AG04450 (cell line): ENCODE results near the gene ANKS4B. TPM values are rescaled to one million over a fixed set of nuclear protein-coding genes. Genes with fewer than 3 reads are reported as not detected.
A peak's percentile ranks its signal among the peaks of the same experiment; 100 is the strongest.

Experiments
- CTCF ChIA-PET: fragments of 300-600, 350-600 bp; formaldehyde crosslinking; extraction: SDS; loops from one replicate; lab custom pipeline; 2022; ENCODE audit warnings: antibody characterized with exemption, inconsistent platforms; lab: Charles Lee
- POLR2A ChIA-PET: fragments of 350-600 bp; formaldehyde crosslinking; extraction: SDS; loops from one replicate; lab custom pipeline; 2021; ENCODE audit warnings: antibody characterized with exemption, inconsistent platforms; lab: Yijun Ruan, JAX
- DNase-seq: peaks from one replicate; pipeline ENCODE4 v3.0.0-alpha.2; 2011; ENCODE audit warnings: low read depth, low spot score
- H3K27ac ChIP-seq: one replicate; pipeline ENCODE4 v1.5.1; 2012; ENCODE audit warnings: low read depth, low read length, control low read depth
- H3K27me3 ChIP-seq: one replicate; pipeline ENCODE4 v1.6.0; 2012; ENCODE audit warnings: low read length; ENCODE audit not compliant: control insufficient read depth, insufficient read depth
- H3K4me3 ChIP-seq: 2 replicates; pipeline ENCODE4 v1.5.1; 2011; ENCODE audit warnings: mild to moderate bottlenecking, low read depth, low read length, control low read depth
- H3K9me3 ChIP-seq: 2 replicates; pipeline ENCODE4 v1.5.1; 2012; ENCODE audit warnings: low read length; ENCODE audit not compliant: control insufficient read depth, insufficient read depth
- polyA plus RNA-seq: library from polyadenylated mRNA; depleted of rRNA; stranded (reverse); fragments of >200 nt; gene quantifications from 2 replicates; pipeline ENCODE4 v1.2.3, GENCODE V29; 2011
- TF ChIP-seq, protein P1 (sequence below): IDR thresholded peaks from 2 replicates; pipeline ENCODE4 v1.5.1; 2011; ENCODE audit warnings: low read depth, low read length, control low read depth, inconsistent platforms

The ANKS4B gene
- polyA plus RNA-seq, 1 experiment, result 0.01 TPM

DNA sequence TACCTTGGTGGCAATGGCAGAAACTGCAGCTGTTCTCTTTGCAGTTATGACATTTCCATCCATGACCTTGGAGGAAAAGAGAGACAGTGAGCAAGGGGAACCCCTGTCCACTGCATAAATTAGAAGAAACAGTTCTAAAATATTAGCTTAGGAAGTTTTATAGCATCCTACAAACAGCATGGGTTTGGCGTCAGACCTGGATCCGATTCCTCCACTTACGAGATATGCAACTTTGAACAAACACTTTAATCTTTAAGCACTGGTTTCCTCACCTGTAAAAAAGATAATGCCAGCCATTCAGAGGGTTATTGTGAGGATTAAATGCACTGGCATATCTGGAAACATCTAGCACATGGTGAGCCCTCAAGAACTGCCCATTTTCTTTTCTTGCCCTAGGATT is 42.0 kb downstream of the ANKS4B start:
- no peaks in the 10 kb centered on the region for H3K9me3 ChIP-seq
- TF ChIP-seq, protein P1, sequence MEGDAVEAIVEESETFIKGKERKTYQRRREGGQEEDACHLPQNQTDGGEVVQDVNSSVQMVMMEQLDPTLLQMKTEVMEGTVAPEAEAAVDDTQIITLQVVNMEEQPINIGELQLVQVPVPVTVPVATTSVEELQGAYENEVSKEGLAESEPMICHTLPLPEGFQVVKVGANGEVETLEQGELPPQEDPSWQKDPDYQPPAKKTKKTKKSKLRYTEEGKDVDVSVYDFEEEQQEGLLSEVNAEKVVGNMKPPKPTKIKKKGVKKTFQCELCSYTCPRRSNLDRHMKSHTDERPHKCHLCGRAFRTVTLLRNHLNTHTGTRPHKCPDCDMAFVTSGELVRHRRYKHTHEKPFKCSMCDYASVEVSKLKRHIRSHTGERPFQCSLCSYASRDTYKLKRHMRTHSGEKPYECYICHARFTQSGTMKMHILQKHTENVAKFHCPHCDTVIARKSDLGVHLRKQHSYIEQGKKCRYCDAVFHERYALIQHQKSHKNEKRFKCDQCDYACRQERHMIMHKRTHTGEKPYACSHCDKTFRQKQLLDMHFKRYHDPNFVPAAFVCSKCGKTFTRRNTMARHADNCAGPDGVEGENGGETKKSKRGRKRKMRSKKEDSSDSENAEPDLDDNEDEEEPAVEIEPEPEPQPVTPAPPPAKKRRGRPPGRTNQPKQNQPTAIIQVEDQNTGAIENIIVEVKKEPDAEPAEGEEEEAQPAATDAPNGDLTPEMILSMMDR, result no peak
- ChIA-PET CTCF (interaction anchor here (1.0 kb wide), 2 partner anchors 25 to 87 kb away, joined by 3 to 6 read pairs; no protein-coding TSS in a partner anchor), POLR2A (no interaction called here)
- no peak overlapping the region for H3K4me3 ChIP-seq
- DNase-seq, result no peak
- H3K27ac ChIP-seq, result no peak overlapping the region
- peaks cover 51% of the 10 kb centered on the region for H3K27me3 ChIP-seq

DNA sequence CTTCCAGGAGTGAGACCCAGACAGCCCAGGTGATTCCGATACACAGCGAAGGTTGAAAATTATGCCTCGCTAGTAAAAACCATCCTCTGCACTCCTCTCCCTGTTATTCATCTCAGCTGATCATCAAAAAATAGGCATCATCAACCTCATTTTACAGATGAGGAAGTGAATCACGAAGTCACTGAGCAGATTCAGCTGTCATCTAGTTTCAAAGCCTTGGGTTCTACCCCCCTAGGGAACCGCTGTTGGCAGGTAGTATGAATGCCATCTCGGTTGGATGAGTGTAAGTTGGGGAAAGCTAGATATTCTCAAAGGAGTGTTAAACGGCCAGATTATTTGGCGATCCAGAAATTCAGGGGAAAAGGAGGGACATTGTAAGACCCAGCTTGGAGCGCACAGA is 42.6 kb downstream of the ANKS4B start:
- H3K27me3 ChIP-seq, result peaks cover 53% of the 10 kb centered on the region
- H3K4me3 ChIP-seq, result no peak overlapping the region
- ChIA-PET CTCF (interaction anchor here (1.0 to 1.3 kb wide), 2 partner anchors 14 to 84 kb away, joined by 3 read pairs; no protein-coding TSS in a partner anchor), POLR2A (no interaction called here)
- TF ChIP-seq, protein P1, result no peak
- DNase-seq, result no peak
- no peak overlapping the region for H3K27ac ChIP-seq
- H3K9me3 ChIP-seq, result no peaks in the 10 kb centered on the region

DNA sequence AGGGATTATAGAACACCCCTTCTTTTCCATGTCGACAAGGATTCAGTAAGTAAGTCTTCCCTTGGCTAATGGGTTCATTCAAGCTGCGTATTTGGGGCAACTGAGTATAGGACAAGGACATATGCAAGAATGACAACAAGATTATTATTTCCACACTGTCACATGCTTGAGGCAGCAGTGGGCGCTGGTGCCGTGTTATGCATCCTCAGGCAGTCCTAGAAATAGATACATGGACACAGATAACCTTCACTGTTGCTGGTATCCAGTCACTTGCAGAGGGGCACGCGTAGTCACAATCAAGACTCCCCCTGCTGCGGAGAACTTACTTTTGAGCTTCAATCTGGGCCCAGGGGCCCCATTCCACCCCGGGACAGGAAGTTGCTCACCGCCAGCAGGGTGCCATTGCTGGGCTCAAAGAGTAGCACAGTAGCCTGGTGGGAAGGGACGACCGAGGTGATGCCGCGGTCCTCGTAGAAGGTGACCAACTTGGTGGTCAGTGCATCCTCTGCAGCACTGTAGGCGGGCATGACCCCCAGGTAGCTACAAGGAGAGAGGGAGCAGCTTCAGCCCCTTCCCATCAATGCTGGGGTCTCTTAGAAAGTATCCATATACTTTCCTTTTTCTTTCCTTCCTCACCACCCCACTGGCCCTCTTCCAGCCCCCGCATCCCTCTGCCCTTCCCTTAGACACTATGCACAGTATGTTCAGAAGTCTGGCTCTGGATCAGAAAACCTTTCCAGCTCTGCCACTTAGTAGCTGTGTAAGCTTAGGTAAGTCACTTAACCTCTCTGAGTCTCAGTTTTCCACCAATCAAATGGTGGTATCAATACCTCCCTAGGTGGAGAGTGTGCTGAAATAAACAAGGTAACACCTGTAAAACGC is 43.8 kb downstream of the ANKS4B start:
- CTCF ChIA-PET, result interaction anchor here (1.0 to 1.6 kb wide), 7 partner anchors 9 to 88 kb away, joined by 3 to 10 read pairs (median 4); no protein-coding TSS in a partner anchor

DNA sequence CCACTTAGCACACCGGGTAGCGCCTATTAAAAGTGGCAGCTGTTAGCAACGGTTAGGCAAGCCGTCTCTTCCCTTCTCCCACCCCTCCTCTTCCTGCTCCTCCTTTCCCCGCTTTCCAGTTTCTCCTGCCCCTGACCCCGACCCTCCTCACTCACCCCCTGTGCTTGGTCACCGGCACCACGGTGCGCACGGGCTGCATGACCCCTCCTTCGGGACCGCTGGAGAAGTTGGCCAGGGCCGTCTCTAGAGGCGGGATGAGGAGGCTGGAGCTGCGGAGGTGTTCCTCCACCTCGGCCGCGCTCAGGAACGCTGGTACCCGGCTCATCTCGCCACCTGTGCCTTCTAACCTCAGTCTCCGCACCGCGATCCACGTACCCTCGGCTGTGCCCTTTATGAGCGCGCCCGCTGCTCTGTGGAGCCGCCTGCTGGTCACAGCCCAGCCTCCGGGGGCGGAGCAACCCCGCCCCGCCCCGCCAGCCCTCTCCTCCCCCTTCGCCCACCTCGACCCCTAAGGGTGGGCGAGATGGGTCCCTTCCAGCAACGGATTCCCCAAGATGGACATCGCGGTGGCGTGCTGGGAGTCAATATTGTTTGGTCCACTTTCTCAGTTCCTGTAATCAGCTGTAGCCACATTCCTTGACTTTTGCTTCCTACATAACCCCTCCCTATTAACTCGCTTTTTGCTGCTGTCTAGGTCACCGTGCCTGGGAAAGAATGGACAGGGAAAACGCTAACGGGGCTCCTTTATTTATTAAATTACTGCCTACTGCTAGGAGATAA is 44.6 kb downstream of the ANKS4B start, which contains the start of gene CRYM:
Gene CRYM (minus strand): TSS at position 364 of the 780 bp plus-strand sequence. CDS start 39 bp downstream, at position 325.
- TF ChIP-seq, protein P1, result peak; percentile 76
- H3K27me3 ChIP-seq, result peaks cover 58% of the 10 kb centered on the region
- ChIA-PET CTCF (interaction anchor here (0.6 to 1.9 kb wide), 12 partner anchors 8 to 185 kb away, joined by 3 to 10 read pairs (median 4); no protein-coding TSS in a partner anchor), POLR2A (no interaction called here)
- H3K9me3 ChIP-seq, result no peaks in the 10 kb centered on the region; the same call in 1 of the 2 replicates
- H3K4me3 ChIP-seq, result peak within 1 kb of the TSS; percentile 54
- DNase-seq, result no peak
- H3K27ac ChIP-seq, result no peak within 1 kb of the TSS

More for the DNA sequence above, 43.8 kb downstream of the ANKS4B start:
- Histone ChIP-seq H3K27me3 (peaks cover 57% of the 10 kb centered on the region), H3K4me3 (no peak overlapping the region), H3K27ac (no peak overlapping the region), H3K9me3 (no peaks in the 10 kb centered on the region; the same call in 1 of the 2 replicates)
- POLR2A ChIA-PET, result no interaction called here
- TF ChIP-seq, protein P1, result no peak
- no peak for DNase-seq
